ENCODE data around the gene POU2F1.

DNA sequence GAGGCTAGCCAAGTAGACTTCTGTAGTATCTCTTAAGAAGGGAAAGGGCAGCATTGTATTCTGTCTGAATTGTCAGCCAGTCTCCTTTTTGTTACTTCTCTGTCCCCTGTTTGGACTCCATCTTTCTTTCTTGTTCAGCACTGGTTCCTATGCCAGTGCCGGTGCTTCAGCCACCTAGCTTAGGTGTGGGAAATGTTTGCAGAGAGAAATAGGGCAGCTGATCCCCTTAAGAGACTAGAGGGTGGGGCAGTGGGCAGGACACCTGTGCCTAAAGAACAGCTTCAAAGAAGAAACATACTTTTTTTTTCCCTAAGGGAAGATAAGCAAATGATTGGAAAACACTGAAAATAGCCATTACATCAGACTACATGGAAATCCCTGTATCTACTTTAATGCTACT is 113.0 kb downstream of the POU2F1 start:
- TF ChIP-seq, protein P1, sequence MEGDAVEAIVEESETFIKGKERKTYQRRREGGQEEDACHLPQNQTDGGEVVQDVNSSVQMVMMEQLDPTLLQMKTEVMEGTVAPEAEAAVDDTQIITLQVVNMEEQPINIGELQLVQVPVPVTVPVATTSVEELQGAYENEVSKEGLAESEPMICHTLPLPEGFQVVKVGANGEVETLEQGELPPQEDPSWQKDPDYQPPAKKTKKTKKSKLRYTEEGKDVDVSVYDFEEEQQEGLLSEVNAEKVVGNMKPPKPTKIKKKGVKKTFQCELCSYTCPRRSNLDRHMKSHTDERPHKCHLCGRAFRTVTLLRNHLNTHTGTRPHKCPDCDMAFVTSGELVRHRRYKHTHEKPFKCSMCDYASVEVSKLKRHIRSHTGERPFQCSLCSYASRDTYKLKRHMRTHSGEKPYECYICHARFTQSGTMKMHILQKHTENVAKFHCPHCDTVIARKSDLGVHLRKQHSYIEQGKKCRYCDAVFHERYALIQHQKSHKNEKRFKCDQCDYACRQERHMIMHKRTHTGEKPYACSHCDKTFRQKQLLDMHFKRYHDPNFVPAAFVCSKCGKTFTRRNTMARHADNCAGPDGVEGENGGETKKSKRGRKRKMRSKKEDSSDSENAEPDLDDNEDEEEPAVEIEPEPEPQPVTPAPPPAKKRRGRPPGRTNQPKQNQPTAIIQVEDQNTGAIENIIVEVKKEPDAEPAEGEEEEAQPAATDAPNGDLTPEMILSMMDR (IDR thresholded peaks at IDR 0.05), result no peak
- TF ChIP-seq POLR2A (IDR thresholded peaks at IDR 0.05), result no peak
- no peak for TF ChIP-seq POLR2AphosphoS5 (IDR thresholded peaks at IDR 0.05)

Measured in suprapubic skin (tissue), 4 donors.